Activated CD8-positive, alpha-beta T cell treated with anti-CD3 and anti-CD28 coated beads, Interleukin-2, amount 10 ng/mL, durations not matched to agents 7 days and 5 days (primary cell): ENCODE data around the gene LPCAT2. TPM values are rescaled to one million over a fixed set of nuclear protein-coding genes. Genes with fewer than 3 reads are reported as not detected.

Experiments used
- ATAC-seq: fragments of 150-1000 bp; cut with Tn5 transposase; one replicate; pipeline ENCODE4 v1.10.0; 2021; ENCODE audit warnings: moderate library complexity
- CTCF ChIA-PET: fragments of 350-600 bp; sonication (Branson Sonifier 250); formaldehyde crosslinking; loops from one replicate; lab custom pipeline; 2021; ENCODE audit warnings: antibody characterized with exemption; lab: Charles Lee
- POLR2A ChIA-PET: fragments of 350-600 bp; sonication (Branson Sonifier 250); formaldehyde crosslinking; loops from one replicate; lab custom pipeline; 2021; ENCODE audit warnings: antibody characterized with exemption; lab: Charles Lee
- DNase-seq: peaks from one replicate; pipeline ENCODE4 v3.0.0-alpha.2; 2020
- H3K27ac Mint-ChIP-seq: one replicate; pipeline ENCODE4 v1.8.0; 2021; ENCODE audit warnings: mild to moderate bottlenecking, mixed read lengths
- H3K27me3 Mint-ChIP-seq: one replicate; pipeline ENCODE4 v1.8.0; 2021; ENCODE audit warnings: low read depth, mixed read lengths
- H3K36me3 Mint-ChIP-seq: one replicate; pipeline ENCODE4 v1.8.0; 2021; ENCODE audit warnings: low read depth, mixed read lengths
- H3K4me1 Mint-ChIP-seq: one replicate; pipeline ENCODE4 v1.8.0; 2021; ENCODE audit warnings: low read depth, mixed read lengths
- H3K4me3 Mint-ChIP-seq: one replicate; pipeline ENCODE4 v1.8.0; 2021; ENCODE audit warnings: mild to moderate bottlenecking, mixed read lengths
- H3K9me3 Mint-ChIP-seq: one replicate; pipeline ENCODE4 v1.8.0; 2022; ENCODE audit warnings: mixed read lengths; ENCODE audit not compliant: insufficient read depth
- total RNA-seq, 2 experiments: library from RNA; stranded (reverse); gene quantifications; one replicate each; pipeline ENCODE4 v1.2.3, GENCODE V29; 2021

The LPCAT2 gene
- total RNA-seq, 2 experiments from 2014 or later: 0.37 TPM; not detected in 1

DNA sequence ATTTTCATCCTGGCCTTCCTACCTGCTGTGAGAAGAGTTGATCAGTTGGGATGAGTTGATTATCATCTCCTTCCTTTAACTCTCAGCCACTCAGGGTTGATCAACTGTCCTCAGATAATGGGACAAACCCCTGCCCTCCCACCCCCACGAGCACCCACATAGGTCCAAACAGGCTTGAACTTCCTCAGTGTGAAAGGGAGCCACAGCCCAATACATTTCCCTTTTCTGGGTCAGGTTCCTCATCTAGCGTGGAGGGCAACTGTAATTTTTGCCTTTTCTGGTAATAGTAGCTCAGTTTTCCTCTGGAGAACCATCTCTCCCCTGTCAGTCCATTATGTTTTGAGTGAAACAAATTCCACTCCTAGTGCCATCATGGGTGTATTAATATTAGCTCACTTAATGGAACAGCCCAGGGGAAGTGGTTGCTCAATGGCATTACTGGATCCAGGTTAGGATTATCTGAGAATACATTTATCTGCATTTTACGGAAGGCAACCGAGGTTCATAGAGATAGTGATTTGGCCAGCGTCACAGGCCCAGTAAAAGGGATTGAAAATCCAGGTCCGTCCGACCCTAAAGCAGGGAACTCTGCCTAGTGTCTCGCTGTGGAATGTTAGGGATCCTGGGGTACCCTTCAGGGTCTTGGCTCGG lies 476 bp upstream of the LPCAT2 start:
- ATAC-seq (no peak), DNase-seq (no peak)
- H3K27me3 Mint-ChIP-seq: peaks cover 26% of the 10 kb centered on the region
- H3K27ac Mint-ChIP-seq: no peak overlapping the region
- peaks cover 8% of the 10 kb centered on the region for H3K9me3 Mint-ChIP-seq
- CTCF ChIA-PET: no interaction called here
- POLR2A ChIA-PET: no interaction called here
- H3K36me3 Mint-ChIP-seq: no peaks in the 10 kb centered on the region
- peaks cover 7% of the 10 kb centered on the region for H3K4me1 Mint-ChIP-seq
- peak overlapping the region; percentile 36 for H3K4me3 Mint-ChIP-seq

DNA sequence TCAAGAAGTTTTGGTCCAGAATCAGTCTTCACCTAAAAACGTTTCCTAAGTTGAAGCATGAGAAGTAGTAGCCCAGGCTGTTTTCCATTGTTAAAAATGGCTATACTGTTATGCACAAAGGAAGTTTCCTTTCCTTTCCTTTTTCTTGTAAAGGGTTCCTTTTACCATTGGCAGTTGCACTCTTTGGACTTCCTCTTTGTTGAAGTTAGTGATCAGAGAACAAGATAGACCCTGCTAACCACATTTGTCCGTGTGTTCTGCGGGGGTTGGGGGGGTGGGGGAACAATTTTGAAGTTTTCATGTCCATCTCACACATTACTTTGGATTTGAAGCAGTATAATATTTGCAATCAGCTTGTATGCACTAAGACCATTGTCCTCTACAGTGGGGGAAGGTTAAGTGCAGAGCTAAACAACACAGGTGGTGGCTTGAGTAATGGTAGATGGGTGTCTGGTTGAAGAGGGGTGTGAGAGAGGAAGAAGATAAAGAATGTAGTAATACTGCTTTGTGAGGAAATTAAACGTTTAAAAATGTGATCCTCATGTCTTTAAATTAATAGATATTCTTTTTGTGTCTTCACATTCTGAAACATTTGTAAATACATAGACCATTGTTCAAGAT lies 1.4 kb downstream of the LPCAT2 start:
- H3K4me3 Mint-ChIP-seq: no peak overlapping the region
- POLR2A ChIA-PET: no interaction called here
- no peaks in the 10 kb centered on the region for H3K36me3 Mint-ChIP-seq
- H3K4me1 Mint-ChIP-seq: peaks cover 7% of the 10 kb centered on the region
- CTCF ChIA-PET: no interaction called here
- no peak for DNase-seq
- H3K27ac Mint-ChIP-seq: no peak overlapping the region
- peaks cover 26% of the 10 kb centered on the region for H3K27me3 Mint-ChIP-seq
- H3K9me3 Mint-ChIP-seq: peaks cover 8% of the 10 kb centered on the region
- ATAC-seq: no peak

DNA sequence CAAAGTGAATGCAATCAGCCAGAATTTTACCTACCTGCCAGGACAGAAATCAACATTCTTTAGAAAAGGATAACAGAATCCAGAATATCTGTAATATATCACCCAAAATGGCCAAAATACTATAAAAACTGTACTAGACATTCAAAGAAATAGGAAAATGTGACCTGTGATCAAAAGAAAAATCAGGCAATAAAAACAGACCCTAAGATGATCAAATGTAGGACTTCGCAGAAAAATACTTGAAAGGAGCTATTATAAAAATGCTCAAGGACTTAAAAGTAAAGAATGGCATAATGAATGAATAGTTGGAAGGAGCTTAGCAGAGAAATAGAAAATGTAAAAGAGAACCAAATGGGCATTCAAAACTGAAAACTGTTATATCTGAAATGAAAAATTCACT lies 4.1 kb downstream of the LPCAT2 start:
- CTCF ChIA-PET: no interaction called here

DNA sequence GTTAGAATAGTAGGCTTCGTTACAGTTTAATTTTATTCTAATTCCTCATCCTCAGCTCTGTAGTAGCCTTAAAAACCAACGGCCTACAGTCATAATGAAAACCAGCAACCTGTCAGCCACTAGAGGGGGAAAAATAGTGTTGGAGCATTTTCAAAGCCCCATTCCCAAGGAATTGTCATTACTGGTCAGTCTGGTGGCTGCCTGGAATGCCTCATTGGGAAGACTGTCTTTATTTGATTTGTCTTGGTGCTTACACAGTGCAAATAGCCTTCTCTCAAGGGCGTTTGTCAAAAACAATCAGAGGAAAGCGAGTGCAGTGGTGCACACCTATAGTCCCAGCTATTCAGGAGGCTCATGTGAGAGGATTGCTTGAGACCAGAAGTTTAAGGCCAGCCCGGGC lies 4.7 kb downstream of the LPCAT2 start:
- H3K4me1 Mint-ChIP-seq: peaks cover 6% of the 10 kb centered on the region
- ATAC-seq: no peak
- DNase-seq: no peak
- H3K36me3 Mint-ChIP-seq: no peaks in the 10 kb centered on the region
- H3K9me3 Mint-ChIP-seq: peaks cover 8% of the 10 kb centered on the region
- ChIA-PET CTCF (interaction anchor here (1.2 kb wide), 1 partner anchor 49 kb away, joined by 3 read pairs; no protein-coding TSS in a partner anchor), POLR2A (no interaction called here)
- no peak overlapping the region for H3K4me3 Mint-ChIP-seq
- no peak overlapping the region for H3K27ac Mint-ChIP-seq
- peaks cover 25% of the 10 kb centered on the region for H3K27me3 Mint-ChIP-seq

More for the DNA sequence above, 4.1 kb downstream of the LPCAT2 start:
- Mint-ChIP-seq H3K4me1 (peaks cover 7% of the 10 kb centered on the region), H3K27me3 (peaks cover 28% of the 10 kb centered on the region), H3K27ac (no peak overlapping the region), H3K4me3 (no peak overlapping the region), H3K9me3 (peaks cover 8% of the 10 kb centered on the region), H3K36me3 (no peaks in the 10 kb centered on the region)
- POLR2A ChIA-PET: no interaction called here
- ATAC-seq (no peak), DNase-seq (no peak)

DNA sequence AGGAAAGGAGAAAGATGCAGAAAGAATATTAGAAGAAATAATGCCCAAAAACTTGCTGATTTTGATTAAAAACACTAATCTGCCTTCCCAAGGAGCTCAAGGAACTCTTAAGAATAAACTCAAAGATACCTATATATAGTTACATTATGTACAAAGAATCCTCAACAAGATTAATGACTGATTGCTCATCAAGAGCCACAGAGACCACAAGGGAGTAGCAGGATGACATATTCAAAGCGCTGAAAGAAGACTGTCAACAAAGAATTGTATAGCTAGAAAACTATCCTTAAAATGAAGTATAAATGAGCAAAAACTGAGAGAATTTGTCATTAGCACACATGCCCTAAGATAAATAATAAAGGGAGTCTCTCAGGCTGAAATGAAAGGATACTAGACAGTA lies 6.2 kb downstream of the LPCAT2 start:
- Mint-ChIP-seq H3K27me3 (peaks cover 15% of the 10 kb centered on the region), H3K4me1 (no peaks in the 10 kb centered on the region), H3K4me3 (no peak overlapping the region), H3K36me3 (no peaks in the 10 kb centered on the region), H3K27ac (no peak overlapping the region), H3K9me3 (peaks cover 8% of the 10 kb centered on the region)
- ATAC-seq (no peak), DNase-seq (no peak)
- POLR2A ChIA-PET: no interaction called here
- CTCF ChIA-PET: interaction anchor here (1.2 kb wide), 1 partner anchor 50 kb away, joined by 3 read pairs; no protein-coding TSS in a partner anchor

DNA sequence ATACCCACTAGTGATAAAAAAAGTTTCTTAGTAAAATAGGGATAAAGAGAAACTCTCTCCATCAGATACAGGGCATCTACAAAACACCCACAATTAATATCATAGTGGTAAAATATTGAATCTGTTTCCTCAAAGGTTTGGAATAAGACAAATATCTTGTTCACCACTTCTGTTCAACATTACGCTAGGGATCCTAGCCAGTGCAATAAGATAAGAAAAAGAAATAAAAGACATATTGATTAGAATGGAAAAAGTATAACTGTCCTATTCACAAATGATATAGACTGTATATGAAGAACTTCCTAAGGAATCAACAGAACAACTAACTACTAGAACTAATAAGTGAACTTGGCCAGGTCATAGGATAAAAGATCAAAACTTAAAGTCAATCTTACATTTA lies 12.9 kb downstream of the LPCAT2 start:
- Mint-ChIP-seq H3K9me3 (peaks cover 9% of the 10 kb centered on the region), H3K27me3 (peaks cover 2% of the 10 kb centered on the region), H3K4me1 (no peaks in the 10 kb centered on the region), H3K27ac (no peak overlapping the region), H3K36me3 (no peaks in the 10 kb centered on the region), H3K4me3 (no peak overlapping the region)
- ATAC-seq (no peak), DNase-seq (no peak)
- POLR2A ChIA-PET: no interaction called here
- CTCF ChIA-PET: no interaction called here

DNA sequence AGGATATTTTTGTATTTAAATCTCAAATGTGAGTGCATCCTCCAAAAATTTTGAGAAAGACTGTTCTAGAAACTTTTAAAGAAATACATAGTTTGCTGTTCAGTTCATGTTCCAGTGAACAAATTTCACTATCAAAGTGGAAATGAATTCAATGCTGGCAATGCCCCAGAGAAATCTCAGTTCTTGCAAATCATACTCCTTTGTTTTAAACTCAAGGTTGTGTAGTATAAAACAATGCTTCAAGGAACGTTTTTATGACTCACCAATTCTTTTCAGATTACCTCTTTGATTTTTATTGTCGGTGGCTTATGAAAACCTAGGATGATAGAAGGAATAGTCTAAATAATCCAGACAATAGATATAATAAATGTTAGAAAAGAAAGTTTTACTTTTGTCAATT lies 17.6 kb downstream of the LPCAT2 start:
- ChIA-PET POLR2A (interaction anchor here (0.6 kb wide), 1 partner anchor 13 kb away, joined by 3 read pairs; no protein-coding TSS in a partner anchor), CTCF (no interaction called here)
- Mint-ChIP-seq H3K27me3 (peaks cover 8% of the 10 kb centered on the region), H3K36me3 (no peaks in the 10 kb centered on the region), H3K9me3 (peaks cover 9% of the 10 kb centered on the region), H3K4me1 (no peaks in the 10 kb centered on the region), H3K4me3 (no peak overlapping the region), H3K27ac (no peak overlapping the region)
- DNase-seq (no peak), ATAC-seq (no peak)

DNA sequence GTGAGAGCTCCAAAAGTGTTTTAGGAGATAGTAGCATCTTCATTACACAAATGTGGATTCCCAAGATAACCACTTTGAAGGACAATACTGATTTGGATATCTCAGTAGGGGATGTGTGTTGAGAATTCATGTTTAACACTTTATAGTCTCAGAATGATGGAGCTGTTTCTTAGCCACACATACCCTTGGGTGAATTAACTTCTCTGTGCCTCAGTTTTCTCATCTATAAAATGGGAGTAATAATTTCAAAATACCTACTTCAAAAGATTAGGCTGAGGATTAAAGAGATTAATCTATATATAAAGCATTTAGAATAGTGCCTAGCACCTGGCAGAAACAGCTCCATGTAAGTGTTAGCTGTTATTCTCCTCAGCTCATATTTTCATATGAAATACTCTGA lies 19.0 kb downstream of the LPCAT2 start:
- Mint-ChIP-seq H3K27ac (no peak overlapping the region), H3K4me3 (no peak overlapping the region), H3K27me3 (peaks cover 8% of the 10 kb centered on the region), H3K4me1 (no peaks in the 10 kb centered on the region), H3K9me3 (no peaks in the 10 kb centered on the region), H3K36me3 (no peaks in the 10 kb centered on the region)
- ChIA-PET CTCF (no interaction called here), POLR2A (interaction anchor here (0.5 kb wide), 1 partner anchor 9 kb away, joined by 3 read pairs; no protein-coding TSS in a partner anchor)
- DNase-seq: no peak
- no peak for ATAC-seq

DNA sequence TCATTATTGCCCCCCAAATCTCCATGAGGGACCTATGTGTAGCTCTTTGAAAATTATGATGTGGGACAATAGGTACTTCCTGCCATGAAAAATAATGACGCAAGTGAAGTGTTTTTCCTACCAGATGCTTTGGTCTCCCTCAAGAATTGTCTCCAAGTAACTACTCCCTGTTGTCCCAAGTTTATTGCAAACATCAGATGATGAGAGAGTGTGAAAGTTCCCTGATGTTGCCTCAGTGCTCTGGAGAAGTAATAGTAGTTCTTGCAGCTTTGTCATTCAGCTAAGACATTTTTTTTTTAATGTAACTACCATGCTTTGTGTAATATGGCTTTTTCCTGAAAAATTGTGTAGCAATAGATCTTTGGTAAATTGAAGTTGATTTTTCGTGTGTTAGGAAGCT lies 20.1 kb downstream of the LPCAT2 start:
- ChIA-PET CTCF (interaction anchor here (0.7 kb wide), 1 partner anchor 574 kb away, joined by 3 read pairs; no protein-coding TSS in a partner anchor), POLR2A (no interaction called here)
- H3K27me3 Mint-ChIP-seq: peaks cover 8% of the 10 kb centered on the region
- no peak overlapping the region for H3K4me3 Mint-ChIP-seq
- H3K4me1 Mint-ChIP-seq: no peaks in the 10 kb centered on the region
- ATAC-seq (no peak), DNase-seq (no peak)
- no peaks in the 10 kb centered on the region for H3K9me3 Mint-ChIP-seq
- H3K36me3 Mint-ChIP-seq: no peaks in the 10 kb centered on the region
- no peak overlapping the region for H3K27ac Mint-ChIP-seq

DNA sequence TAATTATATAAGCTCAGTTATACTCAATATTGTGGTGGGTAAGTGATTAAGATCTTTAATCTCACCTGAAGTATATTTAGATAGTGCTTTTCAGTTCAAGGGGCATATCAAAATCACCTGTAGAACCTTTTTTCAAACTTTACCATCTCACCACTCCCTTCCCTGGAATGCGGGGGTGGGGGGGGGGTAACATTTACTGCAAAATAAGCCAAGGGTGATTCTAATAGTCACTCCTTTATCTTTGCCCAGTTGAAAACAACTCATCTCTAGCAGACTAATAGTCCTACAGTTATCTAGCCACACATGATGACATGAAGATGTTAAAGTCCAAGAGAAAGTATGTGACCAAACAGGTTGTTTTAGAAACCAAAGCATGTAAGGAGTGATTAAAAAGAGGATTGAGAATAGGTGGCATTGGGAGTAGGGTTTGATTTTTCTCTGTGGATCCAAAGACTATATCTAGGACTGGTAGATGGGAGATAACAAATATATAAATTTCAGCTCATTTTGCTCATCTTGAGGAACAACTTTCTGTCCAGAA lies 21.5 kb downstream of the LPCAT2 start:
- CTCF ChIA-PET: no interaction called here

DNA sequence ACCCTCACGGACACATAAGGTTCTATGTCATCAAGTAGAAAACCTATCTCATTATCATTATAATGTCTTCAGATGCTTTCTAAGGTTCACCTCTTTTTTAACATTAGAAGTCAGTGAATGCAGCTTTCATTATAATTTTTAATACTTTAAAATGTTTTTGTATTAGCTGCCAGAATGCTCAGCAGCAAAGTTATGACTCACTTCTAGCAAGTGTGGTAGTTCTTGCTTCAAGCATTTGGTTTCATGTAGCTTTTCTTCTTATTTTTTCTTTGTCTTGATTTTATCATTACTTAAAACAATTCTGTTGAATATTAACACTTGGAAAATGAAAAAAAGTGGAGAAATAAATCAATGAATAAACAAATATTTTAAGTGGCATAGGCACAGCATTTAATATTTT lies 23.4 kb downstream of the LPCAT2 start:
- ChIA-PET CTCF (no interaction called here), POLR2A (no interaction called here)

More for the DNA sequence above, 21.5 kb downstream of the LPCAT2 start:
- Mint-ChIP-seq H3K36me3 (no peaks in the 10 kb centered on the region), H3K27me3 (peaks cover 8% of the 10 kb centered on the region), H3K27ac (no peak overlapping the region), H3K4me1 (no peaks in the 10 kb centered on the region), H3K9me3 (no peaks in the 10 kb centered on the region), H3K4me3 (no peak overlapping the region)
- no peak for ATAC-seq
- POLR2A ChIA-PET: no interaction called here
- no peak for DNase-seq

DNA sequence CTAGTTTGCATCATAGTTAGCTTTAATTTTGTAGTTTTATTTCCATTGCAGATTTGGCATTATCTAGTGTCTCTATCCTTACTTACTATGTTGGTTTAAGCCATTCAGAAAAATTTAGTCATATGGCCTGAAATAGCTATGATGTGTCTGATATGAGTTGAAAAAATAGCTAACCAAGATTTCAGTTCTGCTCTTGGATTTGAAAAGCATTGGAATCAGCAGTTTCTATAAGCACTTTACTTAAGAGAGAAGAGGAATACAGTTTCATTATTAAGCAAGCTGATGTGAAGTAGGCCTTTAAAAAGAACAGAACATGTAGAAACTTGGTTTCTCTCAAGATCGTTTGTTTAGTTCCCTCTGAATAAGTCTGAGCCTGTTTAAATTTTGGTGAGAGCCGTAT lies 25.9 kb downstream of the LPCAT2 start:
- Mint-ChIP-seq H3K36me3 (no peaks in the 10 kb centered on the region), H3K4me1 (no peaks in the 10 kb centered on the region), H3K9me3 (no peaks in the 10 kb centered on the region), H3K27ac (no peak overlapping the region), H3K27me3 (peaks cover 7% of the 10 kb centered on the region), H3K4me3 (no peak overlapping the region)
- POLR2A ChIA-PET: no interaction called here
- no peak for ATAC-seq
- CTCF ChIA-PET: interaction anchor here (1.0 kb wide), 1 partner anchor 14 kb away, joined by 3 read pairs; no protein-coding TSS in a partner anchor
- no peak for DNase-seq

More for the DNA sequence above, 23.4 kb downstream of the LPCAT2 start:
- Mint-ChIP-seq H3K9me3 (no peaks in the 10 kb centered on the region), H3K27ac (no peak overlapping the region), H3K27me3 (peaks cover 13% of the 10 kb centered on the region), H3K36me3 (no peaks in the 10 kb centered on the region), H3K4me3 (no peak overlapping the region), H3K4me1 (no peaks in the 10 kb centered on the region)
- no peak for ATAC-seq
- no peak for DNase-seq
